Right lobe of liver (tissue), 4 donors: Measurements from ENCODE around the gene NRXN2.

Source experiments
- CTCF ChIP-seq, 4 donors: fragments of 200-600 bp in 3 of 4; fragments of 450-650 bp in 1 of 4; IDR thresholded peaks; one replicate each; pipeline versions ENCODE4 v1.5.1 to v1.8.0; 2016 to 2022; ENCODE audit warnings: antibody characterized with exemption in 4 of 4, mild to moderate bottlenecking in 2 of 4
- POLR2A ChIP-seq: fragments of 450-650 bp; IDR thresholded peaks from one replicate; pipeline ENCODE4 v1.6.1; 2017; ENCODE audit warnings: antibody characterized with exemption, mild to moderate bottlenecking
- donor health status: DM: no; HTN: no; CAD: no.
- donor health status: DM: no; HTN: no; CAD: no.
- donor health status: DM: no; HTN: yes; CAD: no.

- TF ChIP-seq POLR2A = no peak
- TF ChIP-seq CTCF (IDR thresholded peaks at IDR 0.05) = no peak
These were observed 157.8 kb downstream of the NRXN2 start for GRCh38 chr11:64564947-64565889.
